Measurements from ENCODE around the gene PRKD1.
A peak's percentile ranks its signal among the peaks of the same experiment; 100 is the strongest.
"Not testable (repeated sequence)": the region's sequence is repeated elsewhere in the genome, so short reads cannot be mapped to it uniquely, and the experiment has no call there.

PRKD1 gene

DNA sequence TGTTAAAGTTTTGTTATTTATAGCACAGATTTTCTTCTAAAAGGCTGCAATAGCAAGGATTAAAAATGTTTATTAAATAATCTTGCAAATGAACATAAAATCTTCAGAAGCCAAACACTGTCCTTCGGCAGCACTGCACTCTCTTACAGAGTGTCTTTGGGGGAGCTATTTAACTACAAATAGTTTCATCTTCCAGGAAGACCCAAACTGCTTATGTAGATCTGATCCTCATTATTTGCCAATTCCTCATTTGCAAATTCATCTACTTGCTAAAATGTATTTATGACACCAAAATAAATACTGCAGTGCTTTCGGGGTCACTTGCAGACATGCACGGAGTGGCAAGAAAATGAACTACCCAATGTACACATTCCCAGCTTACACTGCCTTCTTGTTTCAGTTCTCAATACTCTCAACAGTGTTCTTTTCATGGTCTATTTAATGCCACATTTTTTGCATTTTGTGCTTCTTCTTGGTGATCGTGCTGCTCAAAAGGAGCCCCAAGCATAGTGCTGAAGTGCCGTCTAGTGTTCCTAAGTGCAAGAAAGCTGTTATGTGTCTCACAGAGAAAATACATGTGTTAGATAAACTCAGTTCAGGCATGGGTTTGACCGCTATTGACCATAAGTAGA, 128.1 kb downstream of the PRKD1 start:
- no peak for DNase-seq (ENCODE audit: low read depth, low spot score)

DNA sequence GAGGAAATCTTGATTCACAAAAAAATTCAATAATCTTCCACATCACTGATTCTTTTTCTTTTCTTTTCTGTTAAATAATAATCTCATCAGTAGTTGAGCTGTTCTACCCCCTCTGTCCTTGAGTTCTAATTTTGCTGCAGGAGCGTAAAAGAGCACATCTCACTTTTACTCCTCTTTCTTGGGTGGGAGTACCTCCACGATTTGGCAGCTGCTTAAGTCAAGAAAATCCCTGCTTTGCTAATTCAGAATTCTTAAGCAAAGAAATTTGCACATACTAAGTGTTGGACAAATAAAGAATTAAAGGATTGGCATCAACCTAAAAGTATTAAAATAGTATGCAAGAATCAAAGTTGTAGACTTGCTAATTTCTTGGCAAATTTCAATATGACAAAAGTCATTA, 128.8 kb downstream of the PRKD1 start:
- no peak for DNase-seq (ENCODE audit: low read depth, low spot score)

DNA sequence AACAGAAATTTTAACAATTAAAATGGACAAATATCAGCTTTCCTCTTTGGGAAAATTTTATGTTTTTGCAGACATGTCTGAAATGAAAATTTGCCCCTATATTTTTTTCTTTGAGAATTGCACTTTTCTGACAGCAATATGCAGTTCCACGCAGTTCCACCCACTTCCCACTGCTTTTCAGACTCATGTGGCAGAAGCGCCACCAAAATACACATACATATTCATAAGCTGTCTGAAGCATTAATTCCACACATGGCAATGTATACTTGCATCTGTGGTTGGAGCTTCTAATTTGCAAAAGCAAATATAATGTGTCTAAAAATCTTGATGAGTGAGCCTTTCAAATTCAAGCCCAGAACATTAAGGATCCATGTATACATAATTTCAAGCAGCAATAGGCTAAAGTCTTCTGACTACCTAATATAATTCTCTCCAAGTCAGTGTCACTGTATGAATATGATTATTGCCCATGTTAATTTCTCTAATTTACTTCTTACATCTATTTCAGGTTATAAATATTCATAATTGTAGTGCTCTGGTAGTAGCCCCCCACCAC, 129.5 kb downstream of the PRKD1 start:
- no peak for DNase-seq (ENCODE audit: low read depth, low spot score)

DNA sequence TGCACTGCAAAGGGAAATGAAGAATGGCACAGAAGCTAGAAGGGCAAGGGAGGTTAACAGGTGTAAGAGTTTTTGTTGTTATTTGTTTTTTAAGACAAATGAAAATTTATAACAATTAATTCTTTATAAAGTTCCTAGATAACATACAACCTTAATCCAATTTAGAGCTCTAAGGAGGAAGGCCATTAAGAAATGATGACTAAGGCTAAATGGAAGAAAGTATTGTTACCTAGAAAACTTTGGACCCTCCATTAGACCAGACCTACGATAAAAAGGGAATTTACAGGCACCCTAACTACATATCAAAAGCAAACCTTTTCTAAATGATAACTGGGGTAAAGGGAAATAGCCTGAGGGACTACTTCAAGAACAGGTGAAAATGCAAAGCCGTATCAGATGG, 130.8 kb downstream of the PRKD1 start:
- no peak for DNase-seq (ENCODE audit: low read depth, low spot score)

DNA sequence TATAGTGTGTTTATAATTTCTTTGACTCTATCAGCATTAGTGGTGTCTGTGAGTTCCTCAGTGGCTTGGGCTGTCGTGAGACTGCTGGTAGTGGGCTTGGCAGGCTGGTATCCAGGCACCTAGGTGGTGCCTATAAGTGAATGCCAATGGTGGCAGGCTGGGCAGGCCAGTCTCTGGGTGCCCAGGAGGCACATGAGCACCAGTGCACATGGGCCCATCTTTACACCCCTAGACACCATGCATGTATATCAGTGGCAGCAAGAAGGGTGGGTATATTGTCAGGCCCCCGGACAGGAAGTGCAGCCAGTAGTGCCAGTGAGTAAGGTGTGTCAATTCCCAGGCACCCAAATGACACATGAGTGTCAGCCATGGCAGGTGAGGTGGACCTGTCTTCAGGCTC, 138.2 kb downstream of the PRKD1 start:
- no peak for DNase-seq (ENCODE audit: low read depth, low spot score)

DNA sequence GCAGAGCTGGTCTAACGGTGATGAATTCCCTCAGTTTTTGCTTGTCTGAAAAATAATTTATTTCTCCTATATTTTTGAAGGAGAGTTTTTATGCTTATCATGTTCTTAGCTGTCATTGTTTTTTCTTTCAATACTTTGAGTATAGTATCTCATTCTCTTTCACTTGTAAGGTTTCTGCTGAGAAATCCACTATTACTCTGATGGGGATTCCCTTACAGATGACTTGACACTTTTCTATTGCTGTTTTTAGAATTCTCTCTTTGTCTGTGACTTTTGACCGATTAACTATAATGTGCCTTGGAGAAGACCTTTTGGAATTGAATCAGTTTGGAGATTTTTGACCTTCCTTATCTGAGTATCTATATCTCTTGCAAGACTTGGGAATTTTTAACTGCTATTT, 139.6 kb downstream of the PRKD1 start:
- DNase-seq (ENCODE audit: low read depth, low spot score): no peak

DNA sequence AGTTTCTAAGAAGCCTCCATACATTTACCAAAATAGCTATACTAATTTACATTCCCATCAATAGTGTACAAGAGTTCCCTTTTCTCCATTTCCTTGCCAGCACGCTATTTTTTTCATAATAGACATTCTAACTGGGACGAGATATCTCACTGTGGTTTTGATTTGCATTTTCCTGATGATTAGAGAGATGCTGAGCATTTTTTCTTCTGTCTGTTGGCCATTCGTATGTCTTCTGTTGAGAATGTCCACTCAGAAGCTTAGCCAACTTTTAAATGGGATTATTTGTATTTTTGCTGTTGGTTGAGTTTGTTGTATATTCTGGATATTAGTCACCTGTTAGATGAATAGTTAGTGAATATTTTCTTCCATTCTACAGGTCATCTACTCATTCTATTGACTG, 144.1 kb downstream of the PRKD1 start:
- peak; percentile 47 for DNase-seq (ENCODE audit: low read depth, low spot score)

DNA sequence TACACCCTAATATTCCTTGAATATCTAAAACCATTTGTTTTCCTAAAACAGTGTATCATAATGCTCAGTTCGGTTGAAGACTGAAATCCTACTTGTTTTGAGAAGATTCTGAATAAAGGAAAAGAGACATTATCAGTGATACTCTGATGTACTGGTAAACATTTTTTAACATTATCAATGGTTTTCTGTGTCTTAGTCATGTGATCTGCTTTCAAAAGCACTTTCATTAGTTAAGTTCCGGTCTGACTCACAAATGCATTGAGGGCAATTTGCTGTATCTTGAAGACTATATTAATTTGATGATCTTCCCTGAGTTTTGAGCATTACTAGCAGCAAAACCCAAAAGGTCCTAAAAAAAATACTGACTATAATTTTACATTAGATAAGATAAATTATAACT, 145.6 kb downstream of the PRKD1 start:
- DNase-seq (ENCODE audit: low read depth, low spot score): no peak

DNA sequence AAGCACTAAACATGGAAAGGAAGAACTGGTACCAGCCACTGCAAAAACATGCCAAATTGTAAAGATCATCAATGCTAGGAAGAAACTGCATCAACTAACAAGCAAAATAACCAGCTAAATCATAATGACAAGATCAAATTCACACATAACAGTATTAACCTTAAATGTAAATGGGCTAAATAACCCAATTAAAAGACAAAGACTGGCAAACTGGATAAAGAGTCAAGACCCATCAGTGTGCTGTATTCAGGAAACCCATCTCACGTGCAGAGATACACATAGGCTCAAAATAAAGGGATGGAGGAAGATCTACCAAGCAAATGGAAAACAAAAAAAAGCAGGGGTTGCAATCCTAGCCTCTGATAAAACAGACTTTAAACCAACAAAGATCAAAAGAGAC, 150.5 kb downstream of the PRKD1 start:
- DNase-seq (ENCODE audit: low read depth, low spot score): not testable (repeated sequence)

DNA sequence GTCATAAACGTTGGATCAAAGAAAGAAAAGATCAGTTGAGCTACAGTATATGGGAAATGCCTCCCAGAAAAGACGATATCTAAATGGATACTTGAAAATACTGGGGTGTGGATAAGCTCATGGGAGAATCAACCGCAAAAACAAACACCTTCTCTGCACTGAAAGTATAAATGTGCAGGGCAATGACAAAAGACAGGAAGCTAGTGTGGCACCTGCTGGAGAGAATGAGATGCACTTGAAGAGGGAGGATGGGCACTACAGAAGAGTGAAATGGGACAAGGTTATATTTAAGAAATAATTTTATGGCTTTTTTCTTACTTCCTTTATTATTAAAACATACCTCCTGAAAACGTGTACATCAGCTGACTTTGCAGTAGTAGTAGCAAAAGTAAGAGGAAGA, 153.7 kb downstream of the PRKD1 start:
- no peak for DNase-seq (ENCODE audit: low read depth, low spot score)

DNA sequence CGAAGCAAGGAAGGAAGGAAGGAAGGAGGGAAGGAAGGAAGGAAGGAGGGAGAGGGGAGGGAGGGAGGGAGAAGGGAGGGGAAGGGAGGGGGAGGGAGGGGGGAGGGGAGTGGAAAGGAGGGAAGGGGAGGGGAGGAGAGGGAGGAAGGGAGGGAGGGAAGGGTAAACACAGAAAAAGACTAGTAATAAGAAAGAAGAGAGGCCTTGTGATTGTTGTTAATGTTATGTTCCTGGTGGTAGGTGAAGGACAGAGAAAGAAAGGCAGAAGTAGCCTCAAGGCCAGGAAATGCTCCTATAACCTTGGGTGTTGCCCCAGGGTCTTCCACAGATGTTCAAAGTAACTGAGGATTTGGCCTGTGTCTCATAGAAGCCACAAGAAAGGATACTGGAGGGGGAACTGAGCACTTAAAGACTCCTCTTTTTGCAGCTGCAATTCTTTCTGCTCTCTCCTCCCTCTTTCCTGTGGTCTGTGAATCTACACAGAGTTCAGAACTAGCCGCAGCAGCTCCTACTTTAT, 164.2 kb downstream of the PRKD1 start:
- DNase-seq (ENCODE audit: low read depth, low spot score): no peak

DNA sequence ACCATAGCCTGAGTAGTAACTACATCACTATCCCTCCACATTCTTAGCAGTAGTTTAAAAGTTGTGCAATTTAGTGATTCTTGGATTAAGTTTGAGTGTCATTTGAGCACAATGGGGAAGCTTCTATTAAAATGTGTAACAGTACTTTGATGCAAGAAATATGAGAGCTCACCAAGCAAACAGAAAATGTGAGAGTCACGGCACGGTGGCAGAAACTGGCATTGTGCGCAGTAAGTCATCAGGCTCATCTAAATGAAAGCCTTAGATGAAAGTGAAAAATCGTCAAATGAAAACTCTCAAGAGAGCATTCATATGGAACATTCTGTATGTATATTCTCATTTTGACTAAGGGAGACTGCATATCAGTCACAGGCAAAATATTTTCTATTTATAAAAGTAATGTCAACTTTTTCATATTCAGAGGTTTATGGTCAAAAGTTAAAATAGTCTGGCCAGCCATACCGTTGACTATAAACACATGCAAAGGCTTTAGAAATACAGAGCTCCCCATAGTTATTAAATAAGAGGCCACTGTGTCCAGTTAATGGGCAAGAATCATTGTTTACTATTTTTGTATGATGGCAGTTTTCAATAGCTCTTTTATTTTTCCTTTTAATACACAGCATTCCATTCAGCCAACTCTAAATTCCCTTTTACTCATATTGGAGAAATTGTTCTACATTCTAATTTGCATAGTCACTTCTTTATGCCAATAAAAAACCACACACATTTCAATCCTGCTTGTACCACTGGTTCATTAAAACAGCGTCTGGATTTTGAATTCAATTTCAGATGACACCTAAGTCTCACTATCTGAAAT, 167.9 kb downstream of the PRKD1 start:
- no peak for DNase-seq (ENCODE audit: low read depth, low spot score)

DNA sequence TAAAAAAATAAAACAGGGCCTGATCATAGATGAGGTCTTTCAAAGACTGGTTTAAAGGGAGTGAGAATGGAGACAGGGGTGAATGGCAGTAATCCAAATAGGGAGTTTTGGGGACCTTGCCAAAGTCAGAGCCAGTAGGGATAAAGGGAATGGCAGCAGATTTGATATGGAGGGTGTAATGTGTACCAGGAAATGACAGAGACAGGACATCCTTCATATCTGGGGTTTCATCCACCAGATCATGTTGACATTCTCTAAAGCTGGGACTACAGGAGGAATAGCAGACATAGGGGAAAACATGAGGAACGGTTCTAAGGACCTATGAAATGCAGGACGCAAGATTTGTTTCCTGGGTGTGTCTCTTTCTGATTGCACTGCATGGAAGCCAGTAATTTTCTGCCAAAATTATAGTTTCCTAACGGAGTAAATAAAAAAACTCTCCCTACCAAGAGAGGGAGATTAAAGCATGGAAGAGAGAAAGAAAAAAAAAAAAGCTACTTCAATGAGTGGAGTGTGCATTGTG, 169.9 kb downstream of the PRKD1 start:
- no peak for DNase-seq (ENCODE audit: low read depth, low spot score)

DNA sequence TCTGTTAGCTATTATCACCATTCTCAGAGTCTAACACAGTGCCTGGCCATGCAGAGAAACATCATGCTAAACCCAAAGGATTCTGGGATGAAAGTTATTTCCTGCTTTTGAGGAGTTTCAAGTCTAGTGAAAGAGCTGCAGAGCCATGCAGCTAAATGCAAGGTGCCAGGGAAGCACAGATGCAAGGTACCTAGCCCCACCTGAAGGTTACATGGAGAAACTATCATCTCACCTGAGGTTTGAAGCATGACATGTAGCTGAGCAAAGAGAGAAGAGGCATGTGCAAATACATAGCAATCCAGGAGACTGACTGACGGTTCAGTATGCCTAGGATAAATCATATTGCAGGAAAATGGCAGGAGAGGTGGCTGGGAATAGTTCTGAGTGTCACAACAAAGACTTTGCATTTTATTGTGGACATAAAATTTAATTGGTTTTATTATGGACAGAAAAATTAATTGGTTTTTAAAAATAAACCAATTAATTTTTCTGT, 170.4 kb downstream of the PRKD1 start:
- no peak for DNase-seq (ENCODE audit: low read depth, low spot score)

DNA sequence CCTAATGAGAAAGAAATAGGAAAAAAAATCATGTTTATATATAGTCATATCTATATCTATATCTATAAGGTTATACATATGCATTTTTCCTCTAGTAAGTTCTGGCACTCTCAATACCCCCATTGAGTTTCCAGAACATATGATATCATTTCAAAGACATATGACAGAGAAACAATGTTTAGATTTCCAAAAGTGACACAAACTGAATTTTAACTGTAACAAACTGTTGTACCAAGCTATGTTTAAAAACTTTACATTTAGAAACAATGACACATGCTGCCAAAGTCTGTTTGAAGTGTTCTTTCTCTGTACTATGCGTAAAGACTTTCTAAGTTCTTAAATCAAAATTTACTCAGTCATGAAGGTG, 171.6 kb downstream of the PRKD1 start:
- no peak for DNase-seq (ENCODE audit: low read depth, low spot score)

DNA sequence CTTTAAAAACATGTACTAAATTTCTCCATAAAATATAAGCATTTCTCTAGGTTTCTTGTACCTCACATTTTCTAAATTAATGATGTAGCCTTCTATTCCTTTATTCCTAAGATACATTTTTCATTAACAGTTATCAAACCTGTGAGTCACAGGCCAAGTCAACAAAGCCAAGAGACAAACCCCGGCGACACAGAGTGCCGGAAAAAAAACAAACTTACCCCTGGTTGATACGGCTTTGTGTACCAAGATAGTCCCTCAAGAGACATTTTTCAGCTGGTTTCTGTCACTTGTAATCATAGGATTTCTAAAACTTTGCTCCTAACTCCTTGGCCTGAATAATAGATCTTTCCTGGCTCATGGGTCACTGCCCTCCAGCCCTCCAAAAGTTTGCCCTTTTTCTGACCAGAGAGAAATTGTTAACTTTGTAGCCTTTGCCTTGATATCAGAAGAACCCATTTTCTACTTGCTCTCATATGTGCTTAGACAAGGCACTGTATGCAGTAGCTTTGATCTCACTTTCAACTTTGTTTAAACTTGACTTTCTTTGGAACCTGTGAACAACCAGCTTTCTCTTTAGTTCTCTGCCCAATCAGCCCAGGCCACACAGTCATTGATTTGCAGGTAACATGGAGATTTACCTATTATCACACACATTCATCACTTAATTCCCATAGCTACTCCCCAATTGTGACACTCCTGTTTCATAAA, 172.2 kb downstream of the PRKD1 start:
- no peak for DNase-seq (ENCODE audit: low read depth, low spot score)

DNA sequence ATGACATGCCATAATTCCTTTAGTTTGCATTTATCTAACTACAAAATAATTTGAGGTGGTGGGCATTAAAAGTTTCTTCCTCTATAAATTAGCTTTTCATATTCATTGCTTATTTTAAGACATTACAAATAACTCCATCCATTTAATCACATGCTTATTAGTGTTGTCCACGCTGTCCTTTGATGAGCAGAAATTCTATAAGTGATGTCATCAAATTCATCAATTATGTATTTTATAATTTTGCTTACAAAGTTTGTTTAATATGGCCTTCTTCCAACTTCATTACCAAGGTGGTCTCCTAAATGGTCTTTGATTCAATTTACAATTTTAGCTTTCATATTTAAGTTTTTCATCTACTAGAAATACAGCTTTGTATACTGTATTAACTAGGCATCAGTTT, 173.5 kb downstream of the PRKD1 start:
- DNase-seq (ENCODE audit: low read depth, low spot score): no peak

DNA sequence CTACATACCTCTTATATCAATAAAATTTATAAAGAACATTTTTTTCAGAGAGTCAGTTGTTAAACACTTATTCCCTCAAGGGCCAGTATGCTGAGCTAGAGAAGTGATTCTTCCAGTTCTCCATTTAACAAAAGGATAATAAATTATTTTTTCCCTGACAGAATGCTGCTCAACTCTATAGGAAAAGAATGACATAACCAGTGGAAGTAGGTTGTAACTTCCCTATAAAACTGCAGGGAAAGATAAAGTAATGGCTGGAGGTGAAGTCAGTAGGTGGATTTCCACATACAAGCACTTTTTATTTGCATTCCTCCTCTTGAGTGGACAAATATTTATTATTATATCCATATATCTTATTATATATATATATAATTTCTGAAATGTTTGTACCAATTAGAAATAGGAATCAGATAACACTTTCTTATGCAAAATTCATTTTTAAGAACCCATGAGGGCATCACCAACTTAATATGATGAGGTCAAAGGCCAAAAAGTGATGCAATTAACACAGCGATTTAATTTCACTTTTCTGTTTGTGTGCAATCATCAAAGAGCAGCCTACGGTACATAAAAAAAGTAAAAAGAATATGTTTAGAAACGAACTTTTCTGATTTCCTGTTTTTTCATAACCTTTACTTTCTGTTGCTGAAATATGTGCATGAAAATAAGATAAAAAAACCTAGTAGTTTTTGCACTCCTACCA, 175.3 kb downstream of the PRKD1 start:
- DNase-seq (ENCODE audit: low read depth, low spot score): no peak

DNA sequence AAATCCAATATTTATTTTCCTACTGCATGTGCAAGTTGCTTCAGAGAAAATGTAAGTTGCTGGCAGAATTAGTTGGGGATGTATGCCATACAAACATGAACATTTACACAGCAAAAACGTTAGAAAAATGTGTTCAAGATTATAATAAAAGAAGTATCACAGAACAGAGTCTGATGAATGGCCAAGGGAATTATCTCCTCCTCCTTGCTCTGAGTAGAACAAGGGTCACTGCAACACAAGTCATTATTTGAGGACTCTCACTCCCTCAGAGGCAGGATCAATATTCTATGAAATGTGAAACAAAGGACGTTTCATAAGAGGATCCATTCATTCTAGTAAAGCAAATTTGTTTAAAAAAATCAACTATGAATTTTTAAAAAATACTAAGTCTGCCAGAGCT, 177.8 kb downstream of the PRKD1 start:
- DNase-seq (ENCODE audit: low read depth, low spot score): no peak

DNA sequence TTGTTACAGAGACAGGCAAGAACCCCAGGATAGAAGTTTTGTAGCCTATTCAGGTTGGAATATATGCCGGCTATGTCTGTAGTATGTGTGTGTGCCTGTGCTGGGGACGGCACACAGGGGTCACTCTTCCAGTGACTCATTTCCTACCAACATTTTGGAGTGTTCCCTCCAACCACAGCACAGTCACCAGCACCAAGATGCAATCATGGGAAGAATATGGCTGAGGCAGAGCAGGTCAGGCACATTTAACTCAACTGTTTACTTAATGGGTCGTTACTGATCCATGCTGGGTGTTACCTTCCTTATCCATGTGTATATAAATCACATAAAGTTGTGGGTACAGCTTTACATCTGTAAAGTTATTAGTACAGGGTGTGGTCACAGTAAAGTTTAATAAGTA, 178.3 kb downstream of the PRKD1 start:
- DNase-seq (ENCODE audit: low read depth, low spot score): peak; percentile 56

DNA sequence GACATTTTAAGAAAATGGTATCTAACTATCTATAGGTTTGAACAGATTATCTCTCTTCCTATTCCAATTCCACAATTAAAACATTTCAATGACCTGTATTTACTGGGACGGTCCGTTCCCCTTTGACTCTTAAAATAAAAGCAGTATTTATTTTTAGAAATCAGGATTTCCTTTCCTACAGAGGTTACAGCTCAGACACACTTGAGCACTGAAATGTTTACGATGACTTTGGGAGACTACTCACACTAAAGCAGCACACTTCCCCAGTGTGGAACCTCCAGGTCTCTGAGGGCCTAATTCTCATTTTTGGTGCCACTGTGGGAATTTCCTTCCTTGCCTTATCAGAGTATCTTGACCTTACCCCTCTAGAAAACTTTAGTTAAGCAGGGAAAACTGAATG, 181.8 kb downstream of the PRKD1 start:
- DNase-seq (ENCODE audit: low read depth, low spot score): no peak
